K562 (cell line): Measurements from ENCODE around the gene GGA3. TPM values are rescaled to one million over a fixed set of nuclear protein-coding genes. Genes with fewer than 3 reads are reported as not detected.
A peak's percentile ranks its signal among the peaks of the same experiment; 100 is the strongest.

ENCODE experiments used
- E2F6 ChIP-seq, 2 experiments: IDR thresholded peaks; 2 replicates each; pipeline ENCODE4 v1.6.1; 2011; ENCODE audit warnings: borderline replicate concordance in 1 of 2, control low read depth in 1 of 2, low read depth in 1 of 2, low read length in 1 of 2, mild to moderate bottlenecking in 1 of 2, mixed read lengths in 1 of 2, moderate library complexity in 1 of 2; ENCODE audit not compliant: insufficient read depth in 1 of 2, insufficient read length in 1 of 2, poor library complexity in 1 of 2, severe bottlenecking in 1 of 2; ENCODE audit errors: extremely low read depth in 1 of 2
- IRF9 ChIP-seq: fragments of 450-650 bp; IDR thresholded peaks from 2 replicates; pipeline ENCODE4 v1.6.1; 2016; ENCODE audit warnings: missing biosample characterization, missing genetic modification characterization
- ZNF12 ChIP-seq: sonication (generic); formaldehyde crosslinking; IDR thresholded peaks from 2 replicates; pipeline ENCODE4 v1.4.0; 2020; ENCODE audit warnings: mild to moderate bottlenecking, missing genetic modification reagents
- polyA plus RNA-seq, 8 experiments: library from polyadenylated mRNA; depleted of rRNA in 4 of 8; stranded (reverse) in 5 of 8; unstranded in 3 of 8; fragments of >200 nt; fragmentation: Nextera tagmentation in 2 of 8; fragmentation: Illumina TruSeq in 1 of 8; extraction: Ambion mirVana in 2 of 8; extraction: Trizol in 1 of 8; gene quantifications; 2 replicates each; pipeline versions ENCODE4 v1.2.1 to v1.2.3, GENCODE V29; 2011 to 2014; ENCODE audit warnings: inconsistent platforms in 1 of 8, missing spikeins in 1 of 8
- total RNA-seq, 7 experiments: library from RNA; depleted of rRNA in 6 of 7; stranded (reverse); fragments of >200 nt in 6 of 7; fragmentation: Illumina TruSeq in 2 of 7; extraction: Trizol in 2 of 7; gene quantifications; 2 replicates each; pipeline versions ENCODE4 v1.2.1 to v1.2.3, GENCODE V29; 2011 to 2021; ENCODE audit warnings: low replicate concordance in 1 of 7
- TF ChIP-seq, protein P1 (sequence below): fragments of 250-450 bp; sonication (Bioruptor Pico); IDR thresholded peaks from 2 replicates; pipeline ENCODE4 v1.5.0; 2021

GGA3 gene
- total and polyA plus RNA-seq, 9 of the 15 experiments (the other 6 are each of a cell fraction or from before 2014, with no cell fraction given): 5.7 to 64.9 (median 25.4) TPM

GRCh38 chr17:75205793-75206163 is 55.6 kb downstream of the GGA3 start (continued):
- TF ChIP-seq IRF9 (tag) (no peak), ZNF12 (CRISPR knock-in tag) (0 out of 2 replicates have a peak, but pooled peaks have one; percentile 36), E2F6 (IDR thresholded peaks at IDR 0.05; ENCODE audit: borderline replicate concordance in 1 of 2, extremely low read depth in 1 of 2, insufficient read depth in 1 of 2, insufficient read length in 1 of 2, low read depth in 1 of 2, low read length in 1 of 2, poor library complexity in 1 of 2, severe bottlenecking in 1 of 2) (peak in 1 of 2 experiments; percentile 1)
- TF ChIP-seq, protein P1, sequence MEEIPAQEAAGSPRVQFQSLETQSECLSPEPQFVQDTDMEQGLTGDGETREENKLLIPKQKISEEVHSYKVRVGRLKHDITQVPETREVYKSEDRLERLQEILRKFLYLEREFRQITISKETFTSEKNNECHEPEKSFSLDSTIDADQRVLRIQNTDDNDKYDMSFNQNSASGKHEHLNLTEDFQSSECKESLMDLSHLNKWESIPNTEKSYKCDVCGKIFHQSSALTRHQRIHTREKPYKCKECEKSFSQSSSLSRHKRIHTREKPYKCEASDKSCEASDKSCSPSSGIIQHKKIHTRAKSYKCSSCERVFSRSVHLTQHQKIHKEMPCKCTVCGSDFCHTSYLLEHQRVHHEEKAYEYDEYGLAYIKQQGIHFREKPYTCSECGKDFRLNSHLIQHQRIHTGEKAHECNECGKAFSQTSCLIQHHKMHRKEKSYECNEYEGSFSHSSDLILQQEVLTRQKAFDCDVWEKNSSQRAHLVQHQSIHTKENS: no peak
